Measurements from ENCODE around the gene DGKZ.
"Not testable (repeated sequence)": the region's sequence is repeated elsewhere in the genome, so short reads cannot be mapped to it uniquely, and the experiment has no call there.

The DGKZ gene

DNA sequence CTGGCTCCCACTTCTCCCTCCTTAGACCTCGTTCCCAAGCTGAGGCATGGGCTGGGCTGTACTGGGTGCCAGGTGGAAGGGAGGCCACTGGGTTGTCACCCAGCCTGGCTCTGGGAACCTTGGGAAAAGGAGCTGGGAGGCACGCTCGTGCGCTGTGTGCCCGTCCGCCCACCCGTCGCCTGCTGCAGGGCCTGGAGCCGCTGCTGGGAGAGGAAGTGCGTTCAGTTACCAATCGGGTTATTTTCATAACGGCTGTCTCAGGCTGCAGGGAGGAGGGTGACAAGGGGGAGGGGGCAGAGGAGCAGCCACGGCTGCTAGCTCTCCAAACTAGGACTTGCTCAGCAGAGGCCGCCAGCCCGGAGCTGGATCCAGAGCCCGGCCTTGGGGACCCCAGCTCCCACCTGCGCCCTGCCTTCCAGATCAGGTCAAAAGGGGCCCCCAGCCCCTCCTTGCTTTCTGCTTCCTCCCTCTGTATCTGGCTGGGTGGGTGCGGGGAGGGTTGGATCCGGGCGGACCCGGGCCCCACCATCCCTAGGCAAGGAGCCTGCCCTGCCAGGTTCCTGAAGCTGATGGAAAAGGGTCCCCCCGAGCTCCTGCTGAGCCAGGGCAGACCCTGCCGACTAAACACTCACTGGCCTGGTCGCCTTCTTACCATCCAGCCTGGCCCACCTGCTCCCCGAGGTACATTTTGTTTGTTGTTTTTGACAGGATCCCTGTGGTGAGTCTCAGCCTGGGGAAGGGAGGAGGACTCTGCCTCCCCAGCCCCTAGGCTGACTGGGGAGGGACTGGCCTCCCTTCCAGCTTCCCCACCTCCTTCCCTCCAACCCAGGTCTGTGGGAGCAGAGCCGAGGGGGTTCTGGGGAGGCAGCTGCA, 14.3 kb downstream of the DGKZ start:
- Histone ChIP-seq H3K4me3 (no peak overlapping the region), H3K36me3 (replicated peaks) (peaks cover 5% of the 10 kb centered on the region; the same call in 1 of the 2 replicates), H3K27me3 (ENCODE audit: low read depth) (no peaks in the 10 kb centered on the region), H3K4me1 (no peaks in the 10 kb centered on the region), H3K9me3 (no peaks in the 10 kb centered on the region)
- no peak for DNase-seq (ENCODE audit: low spot score in 2 of 2)
- in situ Hi-C loops (cut with MboI; ENCODE audit: low sequenced_read_pairs), result no loop called here

DNA sequence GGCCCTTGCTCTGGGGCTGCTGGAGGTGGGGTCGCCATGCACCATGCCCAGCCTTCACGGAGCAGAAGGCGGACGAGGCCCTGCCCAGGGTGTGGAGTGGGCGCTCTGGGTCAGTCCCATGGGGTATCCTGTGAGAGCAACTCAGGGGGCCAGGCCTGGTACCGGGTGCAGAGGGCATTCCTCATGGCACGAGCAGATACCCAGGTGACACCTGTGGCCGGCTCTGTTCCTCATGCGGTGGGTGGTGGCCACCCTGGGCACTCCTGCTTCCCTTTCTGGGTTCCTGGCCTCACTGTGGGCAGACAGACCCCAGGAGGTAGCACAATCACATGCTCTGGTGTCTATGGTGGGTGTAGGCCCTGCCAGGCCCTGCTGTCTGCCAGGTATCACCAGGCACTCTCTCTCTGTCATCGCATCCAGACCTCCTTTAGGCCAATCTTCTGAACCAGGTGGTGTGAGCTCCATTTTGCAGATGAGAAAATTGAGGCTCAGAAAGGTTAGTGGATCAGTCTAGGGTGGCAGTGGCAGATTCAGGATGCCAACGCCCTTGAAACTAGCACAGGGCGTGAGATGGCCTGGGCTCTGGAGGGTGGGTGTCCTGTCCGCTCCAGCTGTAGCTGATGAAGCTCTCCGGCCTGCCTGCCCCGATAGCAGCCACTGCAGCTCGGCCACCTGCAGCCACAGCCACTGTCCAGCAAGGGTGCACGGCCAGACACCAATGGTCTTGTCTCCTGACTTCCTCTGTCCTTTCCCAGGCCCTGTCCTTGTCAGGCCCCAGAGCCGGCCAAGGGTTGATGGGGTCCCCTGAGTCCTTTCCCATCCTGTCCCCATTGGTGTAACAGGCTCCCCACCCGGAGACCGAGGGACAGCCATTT, 15.1 kb downstream of the DGKZ start:
- no peak overlapping the region for H3K4me3 ChIP-seq
- in situ Hi-C loops (cut with MboI; ENCODE audit: low sequenced_read_pairs), result no loop called here

DNA sequence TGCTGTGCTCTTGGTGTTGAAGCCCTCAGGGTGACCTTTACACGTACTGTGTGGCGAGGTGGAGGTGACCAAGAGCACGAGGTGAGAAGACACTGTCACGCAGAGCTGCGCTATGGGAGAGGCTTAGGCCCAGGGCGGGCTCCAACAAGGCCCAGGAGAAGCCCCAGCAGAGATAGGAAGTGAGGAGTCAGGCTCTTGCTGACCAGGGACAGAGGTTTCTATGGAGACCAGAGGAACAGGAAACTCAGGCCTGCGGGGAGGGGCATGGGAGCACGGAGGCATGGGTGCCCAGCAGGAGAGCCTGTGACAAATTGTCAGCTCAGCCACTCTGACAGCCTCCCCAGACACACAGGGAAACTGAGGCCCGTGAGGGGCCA, 15.8 kb downstream of the DGKZ start:
- peaks cover 6% of the 10 kb centered on the region for H3K36me3 ChIP-seq (replicated peaks)
- DNase-seq (ENCODE audit: low spot score in 2 of 2), result no peak
- H3K4me1 ChIP-seq, result no peaks in the 10 kb centered on the region
- in situ Hi-C loops (cut with MboI; ENCODE audit: low sequenced_read_pairs), result no loop called here
- no peaks in the 10 kb centered on the region for H3K9me3 ChIP-seq
- no peaks in the 10 kb centered on the region for H3K27me3 ChIP-seq (ENCODE audit: low read depth)
- no peak overlapping the region for H3K4me3 ChIP-seq

More for the DNA sequence above, 15.1 kb downstream of the DGKZ start:
- Histone ChIP-seq H3K9me3 (no peaks in the 10 kb centered on the region), H3K27me3 (ENCODE audit: low read depth) (no peaks in the 10 kb centered on the region), H3K36me3 (replicated peaks) (0 out of 2 replicates have a peak, but pooled peaks cover 2% of the 10 kb centered on the region), H3K4me1 (no peaks in the 10 kb centered on the region)
- no peak for DNase-seq (ENCODE audit: low spot score in 2 of 2)

DNA sequence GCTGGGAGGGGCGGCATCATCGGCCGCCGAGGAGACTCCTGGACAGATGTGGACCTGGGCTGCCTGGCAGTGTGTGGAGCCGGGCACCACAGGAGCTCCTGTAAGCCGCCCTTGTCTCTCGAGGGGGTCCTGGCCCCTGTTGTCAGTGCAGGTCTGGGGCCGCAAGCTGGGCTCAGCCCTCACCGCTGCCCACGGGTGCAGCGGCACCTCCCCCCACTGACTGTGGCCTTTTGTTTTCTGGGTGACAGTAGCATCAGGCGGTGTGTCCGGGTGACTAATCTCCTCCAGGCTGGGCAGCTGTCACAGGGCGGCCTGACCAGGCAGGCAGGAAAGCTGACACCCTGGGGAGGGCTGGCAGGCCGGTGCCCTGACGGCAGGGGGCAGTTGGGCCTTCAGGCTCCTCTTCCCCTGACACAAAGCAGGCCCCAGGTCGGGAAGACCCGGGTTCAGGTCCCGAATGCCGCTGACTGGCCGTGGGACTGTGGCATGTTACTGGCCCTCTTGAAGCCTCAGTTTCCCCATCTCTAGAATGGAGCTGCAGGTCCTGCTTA, 16.3 kb downstream of the DGKZ start:
- in situ Hi-C loops (cut with MboI; ENCODE audit: low sequenced_read_pairs), result no loop called here
- Histone ChIP-seq H3K27me3 (ENCODE audit: low read depth) (no peaks in the 10 kb centered on the region), H3K4me1 (no peaks in the 10 kb centered on the region), H3K36me3 (replicated peaks) (peaks cover 11% of the 10 kb centered on the region), H3K4me3 (no peak overlapping the region), H3K9me3 (no peaks in the 10 kb centered on the region)
- DNase-seq (ENCODE audit: low spot score in 2 of 2), result no peak

DNA sequence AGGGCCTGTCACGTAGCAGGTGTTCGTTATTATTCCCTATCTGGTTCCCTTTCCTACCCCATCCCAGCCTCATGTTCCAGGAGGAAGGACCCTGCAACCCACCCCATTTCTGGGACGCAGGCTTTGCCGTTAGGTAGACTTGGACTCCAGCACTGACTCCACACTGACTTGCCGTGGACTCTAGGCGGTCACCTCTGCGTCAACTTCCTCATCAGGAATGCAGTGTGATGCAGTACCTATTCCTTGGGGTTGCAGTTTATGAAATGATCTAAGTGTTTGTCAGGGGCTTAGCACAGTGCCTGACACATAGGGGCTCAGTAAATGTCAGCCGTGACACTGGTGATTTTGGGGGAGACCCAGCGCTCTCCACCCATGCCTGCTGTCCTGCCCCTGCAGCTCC, 16.8 kb downstream of the DGKZ start:
- H3K4me1 ChIP-seq, result no peaks in the 10 kb centered on the region
- DNase-seq (ENCODE audit: low spot score in 2 of 2), result no peak
- no peak overlapping the region for H3K4me3 ChIP-seq
- H3K27me3 ChIP-seq (ENCODE audit: low read depth), result no peaks in the 10 kb centered on the region
- H3K36me3 ChIP-seq (replicated peaks), result peaks cover 11% of the 10 kb centered on the region
- in situ Hi-C loops (cut with MboI; ENCODE audit: low sequenced_read_pairs), result no loop called here
- H3K9me3 ChIP-seq, result no peaks in the 10 kb centered on the region

DNA sequence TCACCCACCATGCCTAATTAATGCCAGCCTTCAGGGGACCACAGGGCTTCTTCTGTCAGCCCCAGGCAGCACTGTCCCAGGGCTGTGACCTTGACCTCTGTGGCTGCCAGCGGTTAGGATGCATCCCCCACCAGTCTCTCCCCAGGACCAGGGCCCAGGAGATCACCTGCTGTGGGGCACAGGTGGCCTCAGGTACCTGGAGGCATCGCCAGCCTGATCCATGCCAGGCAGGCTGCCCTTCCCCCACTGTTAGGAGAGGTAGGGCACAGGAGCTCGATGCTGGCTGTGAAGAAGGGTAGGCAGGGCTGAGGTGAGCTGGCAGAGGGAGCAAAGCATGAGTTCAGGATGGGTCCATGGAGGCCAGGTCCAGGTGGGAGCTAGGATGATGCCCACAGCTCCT, 17.5 kb downstream of the DGKZ start:
- Histone ChIP-seq H3K27me3 (ENCODE audit: low read depth) (no peaks in the 10 kb centered on the region), H3K36me3 (replicated peaks) (peaks cover 14% of the 10 kb centered on the region), H3K4me3 (no peak overlapping the region), H3K9me3 (no peaks in the 10 kb centered on the region), H3K4me1 (0 out of 2 replicates have a peak, but pooled peaks cover 3% of the 10 kb centered on the region)
- in situ Hi-C loops (cut with MboI; ENCODE audit: low sequenced_read_pairs), result no loop called here
- no peak for DNase-seq (ENCODE audit: low spot score in 2 of 2)

DNA sequence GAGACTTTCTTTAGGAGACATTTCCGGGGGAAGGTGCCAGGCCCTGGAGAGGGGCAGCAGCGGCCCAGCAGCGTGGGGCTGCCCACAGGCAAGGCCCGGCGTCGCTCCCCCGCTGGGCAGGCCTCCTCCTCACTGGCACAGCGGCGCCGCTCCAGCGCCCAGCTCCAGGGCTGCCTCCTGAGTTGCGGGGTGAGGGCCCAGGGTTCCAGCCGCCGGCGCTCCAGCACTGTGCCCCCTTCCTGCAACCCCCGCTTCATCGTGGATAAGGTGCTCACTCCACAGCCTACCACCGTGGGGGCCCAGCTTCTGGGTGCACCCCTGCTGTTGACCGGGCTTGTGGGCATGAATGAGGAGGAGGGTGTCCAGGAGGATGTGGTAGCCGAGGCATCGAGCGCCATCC, 19.0 kb downstream of the DGKZ start:
- peaks cover 23% of the 10 kb centered on the region for H3K36me3 ChIP-seq (replicated peaks)

DNA sequence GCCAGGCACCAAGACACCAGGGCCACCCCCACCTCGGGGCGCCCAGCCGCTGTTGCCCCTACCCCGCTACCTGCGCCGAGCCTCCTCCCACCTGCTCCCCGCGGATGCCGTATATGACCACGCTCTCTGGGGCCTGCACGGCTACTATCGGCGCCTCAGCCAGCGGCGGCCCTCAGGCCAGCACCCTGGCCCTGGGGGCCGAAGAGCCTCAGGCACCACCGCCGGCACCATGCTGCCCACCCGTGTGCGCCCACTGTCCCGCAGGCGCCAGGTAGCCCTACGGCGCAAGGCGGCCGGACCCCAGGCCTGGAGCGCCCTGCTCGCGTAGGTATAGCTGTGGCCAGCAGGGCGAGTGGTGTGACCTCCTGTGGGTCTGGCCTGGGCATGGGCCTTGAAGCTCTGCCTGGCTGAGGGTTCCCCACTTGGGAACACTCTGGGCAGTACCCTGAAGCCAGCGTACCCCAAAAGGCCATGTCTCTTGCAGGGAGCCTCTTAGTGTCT, 19.4 kb downstream of the DGKZ start:
- Histone ChIP-seq H3K27me3 (ENCODE audit: low read depth) (no peaks in the 10 kb centered on the region), H3K36me3 (replicated peaks) (peaks cover 23% of the 10 kb centered on the region), H3K9me3 (no peaks in the 10 kb centered on the region), H3K4me1 (0 out of 2 replicates have a peak, but pooled peaks cover 3% of the 10 kb centered on the region), H3K4me3 (no peak overlapping the region)
- in situ Hi-C loops (cut with MboI; ENCODE audit: low sequenced_read_pairs), result no loop called here
- no peak for DNase-seq (ENCODE audit: low spot score in 2 of 2)

More for the DNA sequence above, 19.0 kb downstream of the DGKZ start:
- H3K4me1 ChIP-seq, result 0 out of 2 replicates have a peak, but pooled peaks cover 3% of the 10 kb centered on the region
- H3K4me3 ChIP-seq, result no peak overlapping the region
- DNase-seq (ENCODE audit: low spot score in 2 of 2), result no peak
- no peaks in the 10 kb centered on the region for H3K9me3 ChIP-seq
- in situ Hi-C loops (cut with MboI; ENCODE audit: low sequenced_read_pairs), result no loop called here
- no peaks in the 10 kb centered on the region for H3K27me3 ChIP-seq (ENCODE audit: low read depth)

DNA sequence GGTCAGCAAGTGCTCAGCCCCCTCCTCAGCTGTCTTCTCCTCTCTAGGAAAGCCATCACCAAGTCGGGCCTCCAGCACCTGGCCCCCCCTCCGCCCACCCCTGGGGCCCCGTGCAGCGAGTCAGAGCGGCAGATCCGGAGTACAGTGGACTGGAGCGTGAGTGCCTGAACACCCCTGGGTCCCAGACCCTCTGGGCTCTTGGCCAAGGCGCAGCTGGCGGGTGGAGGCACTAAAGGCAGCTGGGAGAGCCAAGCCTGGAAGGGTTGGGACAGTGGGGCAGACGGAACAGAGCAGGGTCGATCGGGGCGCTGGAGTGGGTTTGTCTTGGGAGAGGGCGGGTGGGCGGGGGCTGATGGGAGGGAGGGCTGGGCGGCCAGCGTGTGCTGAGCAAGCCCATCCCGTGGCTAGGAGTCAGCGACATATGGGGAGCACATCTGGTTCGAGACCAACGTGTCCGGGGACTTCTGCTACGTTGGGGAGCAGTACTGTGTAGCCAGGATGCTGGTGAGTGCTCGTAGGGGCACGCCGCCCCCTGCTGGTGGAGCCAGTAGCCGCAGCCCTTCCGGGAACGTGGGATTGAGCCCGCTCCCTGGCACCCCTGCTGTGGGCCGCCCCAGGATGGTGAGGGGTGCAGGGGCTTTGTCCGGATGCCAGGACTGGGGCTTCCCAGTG, 20.1 kb downstream of the DGKZ start:
- in situ Hi-C loops (cut with MboI; ENCODE audit: low sequenced_read_pairs), result no loop called here
- DNase-seq (ENCODE audit: low spot score in 2 of 2), result peak in 1 of 2 experiments; percentile 81

DNA sequence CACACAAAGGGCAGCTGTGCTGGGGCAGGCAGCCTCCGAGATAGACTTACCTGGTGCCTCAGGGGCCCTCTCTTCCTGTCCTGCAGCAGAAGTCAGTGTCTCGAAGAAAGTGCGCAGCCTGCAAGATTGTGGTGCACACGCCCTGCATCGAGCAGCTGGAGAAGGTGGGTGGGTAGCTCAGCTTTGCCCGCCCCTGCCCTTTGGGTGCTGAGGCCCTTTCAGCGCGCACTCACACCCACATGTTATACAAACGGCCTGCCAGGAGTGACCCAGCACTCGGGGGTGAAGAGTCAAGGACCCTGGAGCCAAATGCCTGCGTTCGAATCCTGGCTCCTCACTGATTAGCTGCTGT, 20.6 kb downstream of the DGKZ start:
- H3K4me3 ChIP-seq, result no peak overlapping the region
- in situ Hi-C loops (cut with MboI; ENCODE audit: low sequenced_read_pairs), result no loop called here
- H3K36me3 ChIP-seq (replicated peaks), result peaks cover 20% of the 10 kb centered on the region
- no peaks in the 10 kb centered on the region for H3K27me3 ChIP-seq (ENCODE audit: low read depth)
- no peaks in the 10 kb centered on the region for H3K9me3 ChIP-seq
- DNase-seq (ENCODE audit: low spot score in 2 of 2), result no peak
- H3K4me1 ChIP-seq, result 0 out of 2 replicates have a peak, but pooled peaks cover 3% of the 10 kb centered on the region

More for the DNA sequence above, 20.1 kb downstream of the DGKZ start:
- Histone ChIP-seq H3K27me3 (ENCODE audit: low read depth) (no peaks in the 10 kb centered on the region), H3K36me3 (replicated peaks) (peaks cover 21% of the 10 kb centered on the region), H3K4me3 (no peak overlapping the region), H3K9me3 (no peaks in the 10 kb centered on the region), H3K4me1 (0 out of 2 replicates have a peak, but pooled peaks cover 3% of the 10 kb centered on the region)

DNA sequence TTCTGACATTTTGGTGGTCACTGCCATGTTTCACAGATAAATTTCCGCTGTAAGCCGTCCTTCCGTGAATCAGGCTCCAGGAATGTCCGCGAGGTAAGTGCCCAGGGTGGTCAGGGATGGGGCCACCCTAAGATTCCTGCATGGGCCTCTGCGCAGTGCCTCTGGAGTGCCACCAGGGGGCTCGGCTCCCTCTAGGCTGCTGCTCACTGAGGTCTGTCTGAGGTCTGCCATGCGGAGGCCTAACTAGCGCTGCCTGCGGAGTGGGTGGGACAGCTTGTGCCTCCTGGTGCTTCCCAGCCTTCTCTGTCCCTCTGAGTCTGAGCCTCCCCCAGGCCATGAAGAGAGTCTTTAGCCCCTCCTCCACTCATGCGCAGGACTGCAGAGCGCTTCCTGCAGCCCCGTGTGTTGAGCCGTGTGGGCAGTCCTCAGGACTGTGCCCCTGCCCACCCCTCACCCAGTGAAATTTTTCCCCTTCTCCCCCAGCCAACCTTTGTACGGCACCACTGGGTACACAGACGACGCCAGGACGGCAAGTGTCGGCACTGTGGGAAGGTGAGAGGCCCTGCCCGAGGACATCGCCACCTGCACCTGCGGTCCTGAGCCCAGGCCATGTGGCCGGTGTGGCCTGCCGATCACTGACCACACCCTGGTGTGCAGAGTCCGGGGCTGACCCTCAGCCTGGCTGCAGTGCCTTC, 22.3 kb downstream of the DGKZ start:
- H3K4me1 ChIP-seq, result 0 out of 2 replicates have a peak, but pooled peaks cover 3% of the 10 kb centered on the region
- in situ Hi-C loops (cut with MboI; ENCODE audit: low sequenced_read_pairs), result no loop called here
- H3K27me3 ChIP-seq (ENCODE audit: low read depth), result no peaks in the 10 kb centered on the region
- no peak overlapping the region for H3K4me3 ChIP-seq
- H3K9me3 ChIP-seq, result no peaks in the 10 kb centered on the region
- H3K36me3 ChIP-seq (replicated peaks), result peaks cover 24% of the 10 kb centered on the region
- DNase-seq (ENCODE audit: low spot score in 2 of 2), result peak; percentile 64 to 84

DNA sequence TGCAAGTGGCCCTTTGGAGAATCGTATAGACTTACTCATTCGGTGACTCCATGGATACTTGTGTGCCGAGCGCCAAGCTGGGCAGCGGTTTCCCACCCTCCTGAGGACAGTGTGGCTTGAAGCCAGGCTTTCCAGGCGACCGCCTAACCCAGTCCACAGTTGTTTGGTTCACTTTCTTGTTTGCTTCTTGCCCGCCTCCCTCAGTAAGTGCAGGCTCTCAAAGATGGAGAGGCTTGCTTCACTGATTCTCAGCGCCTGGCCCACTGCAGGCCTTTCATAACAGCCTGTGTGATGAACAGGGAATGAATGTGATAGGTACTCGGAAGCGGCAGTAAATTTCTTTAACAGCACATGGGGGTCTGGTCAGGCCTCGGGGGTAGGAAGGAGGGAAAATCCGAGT, 23.0 kb downstream of the DGKZ start:
- Histone ChIP-seq H3K4me1 (0 out of 2 replicates have a peak, but pooled peaks cover 3% of the 10 kb centered on the region), H3K36me3 (replicated peaks) (peaks cover 30% of the 10 kb centered on the region), H3K27me3 (ENCODE audit: low read depth) (no peaks in the 10 kb centered on the region), H3K4me3 (no peak overlapping the region), H3K9me3 (no peaks in the 10 kb centered on the region)
- in situ Hi-C loops (cut with MboI; ENCODE audit: low sequenced_read_pairs), result no loop called here
- no peak for DNase-seq (ENCODE audit: low spot score in 2 of 2)

DNA sequence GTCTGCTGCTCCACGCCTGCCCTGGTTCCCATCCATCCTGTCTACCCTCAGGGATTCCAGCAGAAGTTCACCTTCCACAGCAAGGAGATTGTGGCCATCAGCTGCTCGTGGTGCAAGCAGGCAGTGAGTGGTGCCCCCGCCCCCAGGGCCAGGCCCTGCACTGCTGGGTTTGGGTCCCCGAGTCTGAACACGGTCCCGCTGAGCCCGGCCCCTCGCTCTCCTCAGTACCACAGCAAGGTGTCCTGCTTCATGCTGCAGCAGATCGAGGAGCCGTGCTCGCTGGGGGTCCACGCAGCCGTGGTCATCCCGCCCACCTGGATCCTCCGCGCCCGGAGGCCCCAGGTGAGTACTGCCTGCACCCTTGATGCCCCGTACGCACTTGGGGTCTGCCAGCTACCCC, 24.0 kb downstream of the DGKZ start:
- H3K4me1 ChIP-seq; H3K27me3 ChIP-seq (ENCODE audit: low read depth); H3K9me3 ChIP-seq; DNase-seq (ENCODE audit: low spot score in 2 of 2); H3K4me3 ChIP-seq; in situ Hi-C loops (cut with MboI; ENCODE audit: low sequenced_read_pairs): not testable (repeated sequence)
- H3K36me3 ChIP-seq (replicated peaks), result peaks cover 40% of the 10 kb centered on the region
